Vagina (tissue), 2 donors: ENCODE measurements around the gene CENPT. TPM values are rescaled to one million over a fixed set of nuclear protein-coding genes. Genes with fewer than 3 reads are reported as not detected.

ENCODE experiments used
- DNase-seq, 2 donors: peaks; one replicate each; pipeline ENCODE4 v3.0.0-alpha.2; 2017; ENCODE audit errors: extremely low spot score in 2 of 2
- H3K27ac ChIP-seq: fragments of 200-600 bp; sonication (generic); one replicate; pipeline ENCODE4 v1.5.1; 2019
- H3K27me3 ChIP-seq: fragments of 200-600 bp; sonication (generic); one replicate; pipeline ENCODE4 v1.5.1; 2019
- H3K36me3 ChIP-seq, 2 donors: fragments of 200-600 bp; sonication (generic); one replicate each; pipeline ENCODE4 v1.5.1; 2017 to 2019
- H3K4me1 ChIP-seq: fragments of 200-600 bp; sonication (generic); one replicate; pipeline ENCODE4 v1.5.1; 2019
- H3K4me3 ChIP-seq, 2 donors: fragments of 200-600 bp; sonication (generic); 1 replicate in 1 of 2; 2 replicates in 1 of 2; pipeline ENCODE4 v1.5.1; 2016 to 2019
- H3K9me3 ChIP-seq: fragments of 200-600 bp; sonication (generic); one replicate; pipeline ENCODE4 v1.5.1; 2019
- POLR2A ChIP-seq, 2 donors: fragments of 450-650 bp; IDR thresholded peaks; one replicate each; pipeline ENCODE4 v1.6.1; 2017; ENCODE audit warnings: antibody characterized with exemption in 2 of 2, mild to moderate bottlenecking in 2 of 2, moderate library complexity in 2 of 2
- POLR2AphosphoS5 ChIP-seq, 2 donors: sonication (generic); formaldehyde crosslinking; IDR thresholded peaks; one replicate each; pipeline ENCODE4 v1.9.0; 2017; ENCODE audit warnings: antibody characterized with exemption in 2 of 2, mild to moderate bottlenecking in 2 of 2, low read depth in 1 of 2; ENCODE audit not compliant: insufficient read depth in 1 of 2
- intact Hi-C: fragments of 100-400 bp; cut with DNase I; formaldehyde crosslinking; loops from one replicate; pipeline ENCODE4 v1.15.1; 2023
- total RNA-seq: library from RNA; depleted of rRNA; stranded (reverse); fragments of >200 nt; gene quantifications from one replicate; pipeline ENCODE4 v1.2.3, GENCODE V29; 2016
- TF ChIP-seq, protein P1 (sequence below), 3 experiments: fragments of 450-650 bp in 2 of 3; fragments of 200-600 bp in 1 of 3; sonication (generic) in 1 of 3; IDR thresholded peaks; one replicate each; pipeline ENCODE4 v1.5.1; 2017 to 2019; ENCODE audit warnings: antibody characterized with exemption in 3 of 3, mild to moderate bottlenecking in 2 of 3, moderate library complexity in 2 of 3

The CENPT gene
- total RNA-seq, 1 donor from 2014 or later = 57.7 TPM

DNA sequence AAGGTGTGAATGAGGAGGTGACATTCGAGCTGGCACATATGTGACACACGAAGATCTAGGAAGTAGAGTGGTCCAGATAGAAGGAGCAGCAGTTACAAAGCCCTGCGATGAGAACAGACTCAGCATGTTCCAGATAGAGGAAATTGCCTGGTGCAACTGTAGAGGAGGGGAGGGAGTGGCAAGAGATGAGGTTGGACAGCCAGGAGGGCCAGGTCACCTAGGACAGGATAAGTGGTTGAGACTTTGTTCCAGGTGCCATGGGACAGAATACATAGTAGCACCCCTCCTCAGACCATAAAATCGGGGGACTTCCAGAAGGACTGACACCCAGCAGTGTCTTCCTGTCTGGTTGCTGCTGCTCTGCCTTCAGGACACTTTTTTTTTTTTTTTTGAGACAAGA is 11.0 kb upstream of the CENPT start:
- Histone ChIP-seq H3K27me3 (no peaks in the 10 kb centered on the region), H3K27ac (peak overlapping the region; percentile 17), H3K36me3 (no peaks in the 10 kb centered on the region), H3K9me3 (no peaks in the 10 kb centered on the region), H3K4me1 (peaks cover 77% of the 10 kb centered on the region), H3K4me3 (no peak overlapping the region)
- no peak for DNase-seq
- intact Hi-C loops = no loop called here
- TF ChIP-seq POLR2A (IDR thresholded peaks at IDR 0.05) = no peak
- no peak for TF ChIP-seq POLR2AphosphoS5 (IDR thresholded peaks at IDR 0.05; ENCODE audit: insufficient read depth in 1 of 2, low read depth in 1 of 2)
- TF ChIP-seq, protein P1, sequence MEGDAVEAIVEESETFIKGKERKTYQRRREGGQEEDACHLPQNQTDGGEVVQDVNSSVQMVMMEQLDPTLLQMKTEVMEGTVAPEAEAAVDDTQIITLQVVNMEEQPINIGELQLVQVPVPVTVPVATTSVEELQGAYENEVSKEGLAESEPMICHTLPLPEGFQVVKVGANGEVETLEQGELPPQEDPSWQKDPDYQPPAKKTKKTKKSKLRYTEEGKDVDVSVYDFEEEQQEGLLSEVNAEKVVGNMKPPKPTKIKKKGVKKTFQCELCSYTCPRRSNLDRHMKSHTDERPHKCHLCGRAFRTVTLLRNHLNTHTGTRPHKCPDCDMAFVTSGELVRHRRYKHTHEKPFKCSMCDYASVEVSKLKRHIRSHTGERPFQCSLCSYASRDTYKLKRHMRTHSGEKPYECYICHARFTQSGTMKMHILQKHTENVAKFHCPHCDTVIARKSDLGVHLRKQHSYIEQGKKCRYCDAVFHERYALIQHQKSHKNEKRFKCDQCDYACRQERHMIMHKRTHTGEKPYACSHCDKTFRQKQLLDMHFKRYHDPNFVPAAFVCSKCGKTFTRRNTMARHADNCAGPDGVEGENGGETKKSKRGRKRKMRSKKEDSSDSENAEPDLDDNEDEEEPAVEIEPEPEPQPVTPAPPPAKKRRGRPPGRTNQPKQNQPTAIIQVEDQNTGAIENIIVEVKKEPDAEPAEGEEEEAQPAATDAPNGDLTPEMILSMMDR (IDR thresholded peaks at IDR 0.05) = no peak

DNA sequence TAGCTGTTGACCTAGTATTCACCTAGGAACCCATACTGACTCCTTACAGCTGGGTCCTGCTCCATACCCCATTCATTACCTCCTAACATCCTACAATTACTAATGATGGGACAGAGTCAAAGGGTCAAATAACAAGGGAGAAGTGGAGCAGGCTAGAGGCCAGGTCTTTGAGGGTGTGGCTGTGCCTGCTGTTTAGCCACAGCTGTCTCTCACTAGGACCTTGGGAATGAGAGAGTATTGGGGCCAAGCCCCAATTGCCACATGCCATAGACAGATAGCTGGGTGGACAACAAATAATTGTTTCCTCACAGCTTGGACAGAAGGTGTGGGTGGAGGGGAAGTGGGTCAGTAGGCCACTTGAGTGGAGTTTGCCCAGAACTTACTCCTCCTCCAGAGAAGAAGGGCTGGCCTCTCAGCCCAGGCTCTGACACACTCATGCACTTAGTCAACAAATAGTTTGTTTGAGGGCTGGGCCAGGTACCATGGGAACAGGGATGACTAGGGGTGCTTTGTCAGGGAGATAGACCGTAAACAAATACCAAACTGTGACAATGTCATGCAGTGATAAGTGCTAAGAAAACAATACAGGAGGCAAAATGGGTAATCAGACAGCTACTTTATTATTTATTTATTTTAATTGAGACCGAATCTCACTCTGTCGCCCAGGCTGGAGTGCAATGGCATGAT is 10.2 kb upstream of the CENPT start:
- peak overlapping the region; percentile 63 for H3K27ac ChIP-seq
- TF ChIP-seq POLR2AphosphoS5 (IDR thresholded peaks at IDR 0.05; ENCODE audit: insufficient read depth in 1 of 2, low read depth in 1 of 2) = peak in 1 of 2 donors; percentile 27
- TF ChIP-seq, protein P1 (IDR thresholded peaks at IDR 0.05) = no peak
- TF ChIP-seq POLR2A (IDR thresholded peaks at IDR 0.05) = no peak
- no peaks in the 10 kb centered on the region for H3K27me3 ChIP-seq
- H3K9me3 ChIP-seq = no peaks in the 10 kb centered on the region
- H3K36me3 ChIP-seq = no peaks in the 10 kb centered on the region
- no peak overlapping the region for H3K4me3 ChIP-seq
- peak in 1 of 2 donors; percentile 95 for DNase-seq
- peaks cover 69% of the 10 kb centered on the region for H3K4me1 ChIP-seq
- intact Hi-C loops = no loop called here

DNA sequence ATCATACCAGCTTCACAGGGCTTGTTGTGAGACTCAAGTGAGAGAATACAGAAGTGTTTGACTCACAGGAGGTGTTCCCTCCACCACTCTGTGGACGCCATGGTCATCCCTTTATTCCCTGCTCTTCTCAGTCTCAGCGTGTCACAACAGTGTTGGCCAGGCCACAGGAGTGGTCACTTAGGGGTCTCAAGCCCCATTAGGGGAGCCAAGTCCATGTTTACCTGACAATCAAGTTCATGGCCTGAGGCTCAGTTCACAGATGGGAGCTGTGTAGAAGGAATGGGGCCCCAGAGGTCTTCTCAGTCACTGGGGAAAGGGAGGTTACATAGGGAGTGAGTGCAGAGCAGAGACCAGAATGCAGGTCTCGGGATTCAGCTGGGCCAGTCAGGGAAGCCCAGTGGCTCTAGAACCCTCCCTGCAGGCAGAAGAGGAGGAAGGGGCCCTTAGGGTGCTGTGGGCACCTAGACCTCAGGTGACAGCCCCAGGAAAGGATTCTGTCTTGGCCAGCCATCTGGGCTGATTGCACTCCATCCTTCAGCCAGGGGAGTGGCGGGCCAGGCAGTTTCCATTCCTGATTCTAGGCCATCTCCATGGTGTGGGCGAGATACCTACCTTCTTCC is 9.5 kb upstream of the CENPT start:
- Histone ChIP-seq H3K36me3 (no peaks in the 10 kb centered on the region), H3K9me3 (no peaks in the 10 kb centered on the region)

DNA sequence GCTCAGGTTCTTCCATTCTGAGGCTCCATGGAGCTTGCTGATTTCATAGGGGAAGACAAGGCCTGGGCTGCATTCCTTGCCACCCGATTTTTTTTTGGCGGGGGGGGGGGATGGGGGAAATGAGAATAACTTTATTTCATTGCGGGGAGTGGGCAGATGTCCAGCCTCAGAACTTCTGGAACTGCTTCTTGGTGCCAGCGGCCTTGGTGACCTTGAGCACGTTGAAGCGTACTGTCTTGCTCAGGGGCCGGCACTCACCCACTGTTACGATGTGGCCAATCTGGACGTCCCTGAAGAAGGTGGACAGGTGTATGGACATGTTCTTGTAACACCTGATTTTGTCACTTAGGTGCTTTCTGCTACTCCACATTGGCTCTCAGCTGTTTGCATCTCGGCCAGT is 8.3 kb upstream of the CENPT start:
- Histone ChIP-seq H3K4me1 (peaks cover 50% of the 10 kb centered on the region), H3K27ac (no peak overlapping the region)

More for the DNA sequence above, 9.5 kb upstream of the CENPT start:
- intact Hi-C loops = no loop called here
- Histone ChIP-seq H3K27ac (peak overlapping the region; percentile 63), H3K4me1 (peaks cover 62% of the 10 kb centered on the region), H3K4me3 (no peak overlapping the region), H3K27me3 (no peaks in the 10 kb centered on the region)
- TF ChIP-seq, protein P1 (IDR thresholded peaks at IDR 0.05) = no peak
- no peak for TF ChIP-seq POLR2A (IDR thresholded peaks at IDR 0.05)
- TF ChIP-seq POLR2AphosphoS5 (IDR thresholded peaks at IDR 0.05; ENCODE audit: insufficient read depth in 1 of 2, low read depth in 1 of 2) = no peak
- DNase-seq = no peak

More for the DNA sequence above, 8.3 kb upstream of the CENPT start:
- intact Hi-C loops = no loop called here
- H3K4me3 ChIP-seq = no peak overlapping the region
- no peaks in the 10 kb centered on the region for H3K27me3 ChIP-seq
- DNase-seq = no peak
- H3K36me3 ChIP-seq = no peaks in the 10 kb centered on the region
- no peaks in the 10 kb centered on the region for H3K9me3 ChIP-seq
- TF ChIP-seq POLR2AphosphoS5 (IDR thresholded peaks at IDR 0.05; ENCODE audit: insufficient read depth in 1 of 2, low read depth in 1 of 2) = no peak
- no peak for TF ChIP-seq POLR2A (IDR thresholded peaks at IDR 0.05)
- TF ChIP-seq, protein P1 (IDR thresholded peaks at IDR 0.05) = no peak
